NCI-H2107 (cell line): ENCODE results near the gene CLIC1.

Experiments
- DNase-seq: peaks from one replicate; lab custom pipeline; 2025; lab: John Stamatoyannopoulos, UW

The CLIC1 gene

GRCh38 chr6:31701666-31702404, 34.5 kb downstream of the CLIC1 start:
- DNase-seq, result no peak

GRCh38 chr6:31700740-31701401, 35.5 kb downstream of the CLIC1 start:
- DNase-seq, result no peak

GRCh38 chr6:31697555-31697954, 38.8 kb downstream of the CLIC1 start:
- DNase-seq, result no peak

- DNase-seq, result no peak
These were observed 42.8 kb downstream of the CLIC1 start for GRCh38 chr6:31693535-31693934.

GRCh38 chr6:31692886-31693285, 43.4 kb downstream of the CLIC1 start:
- DNase-seq, result no peak

- DNase-seq, result no peak
These were observed 44.0 kb downstream of the CLIC1 start for GRCh38 chr6:31692353-31692752.

GRCh38 chr6:31691564-31692108, 44.7 kb downstream of the CLIC1 start:
- DNase-seq, result no peak

- DNase-seq, result no peak
These were observed 45.3 kb downstream of the CLIC1 start for GRCh38 chr6:31691078-31691463.

GRCh38 chr6:31690231-31691077, 45.9 kb downstream of the CLIC1 start:
- DNase-seq, result no peak

GRCh38 chr6:31689249-31690110, 46.9 kb downstream of the CLIC1 start:
- DNase-seq, result no peak

GRCh38 chr6:31687860-31688693, 48.3 kb downstream of the CLIC1 start:
- DNase-seq, result no peak

- no peak for DNase-seq
These were observed 49.0 kb downstream of the CLIC1 start for GRCh38 chr6:31687321-31687720.

GRCh38 chr6:31686483-31686882, 49.8 kb downstream of the CLIC1 start:
- no peak for DNase-seq

GRCh38 chr6:31683591-31683990, 52.7 kb downstream of the CLIC1 start:
- no peak for DNase-seq

GRCh38 chr6:31681135-31681671, 55.1 kb downstream of the CLIC1 start:
- DNase-seq, result no peak
